Hepatocyte (in vitro differentiated cells): ENCODE measurements around the gene EYA4. TPM values are rescaled to one million over a fixed set of nuclear protein-coding genes. Genes with fewer than 3 reads are reported as not detected.

Source experiments
- DNase-seq: peaks from one replicate; pipeline ENCODE4 v3.0.0-alpha.2; 2016; ENCODE audit warnings: low spot score
- H2AFZ ChIP-seq: fragments of 200-600 bp; sonication (generic); 2 replicates; pipeline ENCODE4 v1.6.0; 2016; ENCODE audit warnings: antibody characterized with exemption, mild to moderate bottlenecking
- H3K27ac ChIP-seq: fragments of 200-600 bp; sonication (generic); 2 replicates; pipeline ENCODE4 v1.5.1; 2016; ENCODE audit warnings: mild to moderate bottlenecking
- H3K27me3 ChIP-seq: fragments of 200-600 bp; sonication (generic); 2 replicates; pipeline ENCODE4 v1.6.1; 2016
- H3K36me3 ChIP-seq: fragments of 200-600 bp; sonication (generic); replicated peaks from 2 replicates; pipeline ENCODE4 v1.5.1; 2016; ENCODE audit warnings: low read depth; ENCODE audit not compliant: insufficient read depth
- H3K4me1 ChIP-seq: fragments of 200-600 bp; sonication (generic); 2 replicates; pipeline ENCODE4 v1.5.1; 2016; ENCODE audit warnings: mild to moderate bottlenecking, moderate library complexity; ENCODE audit not compliant: insufficient read depth
- H3K4me2 ChIP-seq: fragments of 200-600 bp; sonication (generic); 2 replicates; pipeline ENCODE4 v1.6.0; 2016
- H3K4me3 ChIP-seq: fragments of 200-600 bp; sonication (generic); 2 replicates; pipeline ENCODE4 v1.5.1; 2016; ENCODE audit warnings: mild to moderate bottlenecking
- H3K79me2 ChIP-seq: fragments of 200-600 bp; sonication (generic); 2 replicates; pipeline ENCODE4 v1.6.0; 2017; ENCODE audit warnings: mild to moderate bottlenecking
- H3K9me2 ChIP-seq: fragments of 200-600 bp; sonication (generic); replicated peaks from 2 replicates; pipeline ENCODE4 v1.6.0; 2017; ENCODE audit warnings: mild to moderate bottlenecking; ENCODE audit not compliant: insufficient read depth
- H3K9me3 ChIP-seq: fragments of 200-600 bp; sonication (generic); 2 replicates; pipeline ENCODE4 v1.5.1; 2016; ENCODE audit warnings: low read depth, mild to moderate bottlenecking
- H4K20me1 ChIP-seq: fragments of 200-600 bp; sonication (generic); 2 replicates; pipeline ENCODE4 v1.6.0; 2016; ENCODE audit warnings: mild to moderate bottlenecking; ENCODE audit not compliant: insufficient read depth, poor library complexity, severe bottlenecking
- CTCF ChIP-seq: fragments of 200-600 bp; sonication (generic); IDR thresholded peaks from 2 replicates; pipeline ENCODE4 v1.5.1; 2016; ENCODE audit warnings: antibody characterized with exemption, mild to moderate bottlenecking; ENCODE audit not compliant: poor library complexity
- EZH2 ChIP-seq: fragments of 200-600 bp; sonication (generic); IDR thresholded peaks from 2 replicates; pipeline ENCODE4 v1.6.1; 2016; ENCODE audit warnings: antibody characterized with exemption, mild to moderate bottlenecking, borderline replicate concordance
- EZH2phosphoT487 ChIP-seq: fragments of 200-600 bp; sonication (generic); IDR thresholded peaks from one replicate; pipeline ENCODE4 v1.6.1; 2018; ENCODE audit warnings: antibody characterized with exemption, mild to moderate bottlenecking, low read depth, moderate library complexity; ENCODE audit not compliant: unreplicated experiment, severe bottlenecking
- WGBS: methylation state at CpG from one replicate; pipeline ENCODE4 v1.1.6; 2016; ENCODE audit warnings: low lambda C conversion rate; ENCODE audit errors: missing lambda C conversion rate; 5-methylcytosine and 5-hydroxymethylcytosine counted together
- polyA plus RNA-seq: library from polyadenylated mRNA; unstranded; fragments of >200 nt; fragmentation: Nextera tagmentation; extraction: Ambion mirVana; gene quantifications from 2 replicates; pipeline ENCODE4 v1.2.1, GENCODE V29; 2016
- total RNA-seq: library from RNA; depleted of rRNA; stranded (reverse); fragments of >200 nt; gene quantifications from 2 replicates; pipeline ENCODE4 v1.2.3, GENCODE V29; 2014

EYA4 gene
- total and polyA plus RNA-seq, 2 experiments from 2014 or later = 0.33 to 1.8 TPM

DNA sequence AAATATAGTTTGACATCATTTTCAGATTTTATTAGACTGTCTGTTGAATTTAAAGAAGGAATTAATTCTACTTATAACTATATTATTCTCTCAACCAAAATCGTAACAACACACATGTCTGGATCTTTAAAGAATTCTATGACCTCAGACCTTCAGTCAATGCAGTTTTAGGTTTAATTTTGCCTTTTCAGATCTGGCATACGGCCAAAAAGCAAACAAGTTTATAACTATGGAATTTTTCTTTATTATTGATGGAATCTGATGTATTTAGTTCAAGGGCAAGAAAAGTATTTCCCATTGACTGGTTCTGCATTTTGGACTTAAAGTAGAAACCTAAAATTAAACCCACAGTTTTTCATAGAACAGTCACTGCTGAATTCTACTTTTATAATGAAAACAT, 233.4 kb downstream of the EYA4 start:
- no peaks in the 10 kb centered on the region for H4K20me1 ChIP-seq
- no peaks in the 10 kb centered on the region for H3K9me2 ChIP-seq
- no peaks in the 10 kb centered on the region for H3K4me1 ChIP-seq
- no peak overlapping the region for H3K4me2 ChIP-seq
- no peak for DNase-seq
- no peaks in the 10 kb centered on the region for H3K36me3 ChIP-seq
- H3K27me3 ChIP-seq = no peaks in the 10 kb centered on the region
- H3K4me3 ChIP-seq = no peak overlapping the region
- TF ChIP-seq CTCF (no peak), EZH2 (no peak), EZH2phosphoT487 (no peak)
- no peaks in the 10 kb centered on the region for H3K9me3 ChIP-seq
- WGBS = 82% methylated on average over 2 of the region's 2 CpGs
- H3K79me2 ChIP-seq = no peaks in the 10 kb centered on the region
- H2AFZ ChIP-seq = no peak overlapping the region
- no peak overlapping the region for H3K27ac ChIP-seq

DNA sequence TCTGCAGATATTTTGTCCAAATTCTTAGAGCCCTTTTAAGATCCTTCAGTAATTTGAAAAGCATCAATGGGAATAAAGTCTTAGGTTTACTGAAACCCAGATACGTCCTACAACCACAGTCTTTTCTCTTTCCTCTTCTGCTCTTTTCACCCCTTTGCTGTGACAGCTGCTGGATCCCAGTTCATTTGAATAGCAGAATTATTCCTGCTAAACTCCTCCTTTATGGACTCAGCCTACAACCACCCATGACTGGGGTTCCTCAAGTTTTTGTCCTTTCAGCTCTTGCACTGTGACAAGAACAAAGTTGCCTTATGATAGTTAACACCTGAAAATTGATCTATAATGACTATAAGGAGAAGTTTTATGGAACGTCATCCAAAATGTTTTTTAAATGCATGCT, 237.5 kb downstream of the EYA4 start:
- Histone ChIP-seq H3K4me2 (no peak overlapping the region), H3K4me1 (no peaks in the 10 kb centered on the region), H2AFZ (no peak overlapping the region), H4K20me1 (no peaks in the 10 kb centered on the region), H3K27ac (no peak overlapping the region), H3K9me2 (no peaks in the 10 kb centered on the region), H3K27me3 (no peaks in the 10 kb centered on the region), H3K36me3 (no peaks in the 10 kb centered on the region), H3K4me3 (no peak overlapping the region), H3K9me3 (no peaks in the 10 kb centered on the region), H3K79me2 (no peaks in the 10 kb centered on the region)
- WGBS = 89% methylated on average over 2 of the region's 2 CpGs
- TF ChIP-seq CTCF = no peak
- no peak for TF ChIP-seq EZH2
- TF ChIP-seq EZH2phosphoT487 = no peak
- no peak for DNase-seq

DNA sequence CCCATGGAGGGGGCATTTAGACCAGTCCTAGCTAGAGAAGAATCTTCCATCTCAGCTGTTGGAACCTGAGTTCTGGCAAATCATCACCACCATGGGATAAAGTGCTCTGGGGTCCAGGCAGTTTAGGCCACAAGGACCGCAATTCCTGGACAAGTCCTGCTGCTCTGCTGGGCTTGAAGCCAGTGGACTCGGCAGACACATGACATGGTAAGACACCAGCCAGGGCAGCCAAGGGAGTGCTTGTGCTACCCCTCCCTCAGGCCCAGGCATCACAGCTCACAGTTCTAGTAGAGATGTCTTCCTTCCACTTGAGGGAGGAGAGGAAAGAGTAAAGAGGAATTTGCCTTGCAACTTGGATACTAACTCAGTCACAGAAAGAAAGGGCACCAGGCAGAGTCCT, 246.0 kb downstream of the EYA4 start:
- Histone ChIP-seq H3K27ac (no peak overlapping the region), H3K79me2 (no peaks in the 10 kb centered on the region), H3K9me2 (no peaks in the 10 kb centered on the region), H3K4me2 (no peak overlapping the region), H3K27me3 (no peaks in the 10 kb centered on the region), H3K36me3 (no peaks in the 10 kb centered on the region), H4K20me1 (no peaks in the 10 kb centered on the region), H3K9me3 (no peaks in the 10 kb centered on the region), H2AFZ (no peak overlapping the region), H3K4me1 (peaks cover 3% of the 10 kb centered on the region), H3K4me3 (no peak overlapping the region)
- WGBS = 89% methylated on average over 2 of the region's 2 CpGs
- DNase-seq = no peak
- TF ChIP-seq EZH2phosphoT487 (no peak), EZH2 (no peak), CTCF (no peak)
